IMR-90 (cell line): ENCODE measurements around the gene ENOX1. TPM values are rescaled to one million over a fixed set of nuclear protein-coding genes. Genes with fewer than 3 reads are reported as not detected.

Experiments used
- ATAC-seq: fragments of 200-7000 bp; cut with Tn5 transposase; 2 replicates; pipeline ENCODE4 v1.9.1; 2020; ENCODE audit warnings: low read depth, mild to moderate bottlenecking, moderate library complexity
- BruUV-seq: library from RNA; stranded (reverse); fragments of 400-500 nt; replicated peaks from 2 replicates; lab custom pipeline; 2021; lab: Mats Ljungman, UMichigan
- CTCF ChIA-PET: fragments of 300-600 bp; formaldehyde crosslinking; extraction: SDS; loops from one replicate; lab custom pipeline; 2021; ENCODE audit warnings: antibody characterized with exemption; lab: Yijun Ruan, JAX
- POLR2A ChIA-PET: fragments of 300-600 bp; sonication (Branson Sonifier 250); formaldehyde crosslinking; loops from one replicate; lab custom pipeline; 2022; ENCODE audit warnings: antibody characterized with exemption; ENCODE audit not compliant: unreplicated experiment; lab: Charles Lee
- DNase-seq: peaks from one replicate; pipeline ENCODE4 v3.0.0; 2013
- H2AFZ ChIP-seq: replicated peaks from 2 replicates; pipeline ENCODE3; 2013; ENCODE audit warnings: low read length, mild to moderate bottlenecking; ENCODE audit not compliant: poor library complexity
- H2AK5ac ChIP-seq: 2 replicates; pipeline ENCODE4 v1.6.1; 2013; ENCODE audit warnings: low read depth, low read length, inconsistent platforms
- H2AK9ac ChIP-seq: replicated peaks from 2 replicates; pipeline ENCODE3; 2013; ENCODE audit warnings: mild to moderate bottlenecking, low read depth, low read length, moderate library complexity; ENCODE audit not compliant: poor library complexity
- H2BK120ac ChIP-seq: 2 replicates; pipeline ENCODE4 v1.6.1; 2013; ENCODE audit warnings: low read depth, low read length, inconsistent platforms
- H2BK15ac ChIP-seq: 3 replicates; pipeline ENCODE4 v1.6.1; 2013; ENCODE audit warnings: low read depth, low read length, inconsistent platforms
- H2BK20ac ChIP-seq: 2 replicates; pipeline ENCODE4 v1.6.1; 2013; ENCODE audit warnings: low read depth, mild to moderate bottlenecking, inconsistent platforms, low read length, moderate library complexity
- H2BK5ac ChIP-seq: 2 replicates; pipeline ENCODE4 v1.6.1; 2013; ENCODE audit warnings: mild to moderate bottlenecking, low read depth, low read length, inconsistent platforms; ENCODE audit not compliant: poor library complexity, severe bottlenecking
- H3K14ac ChIP-seq: replicated peaks from 2 replicates; pipeline ENCODE4 v1.6.1; 2013; ENCODE audit warnings: low read depth, low read length, inconsistent platforms
- H3K18ac ChIP-seq: 2 replicates; pipeline ENCODE4 v1.6.1; 2013; ENCODE audit warnings: low read depth, low read length, control low read depth
- H3K23ac ChIP-seq: 2 replicates; pipeline ENCODE4 v1.6.1; 2013; ENCODE audit warnings: low read depth, low read length, inconsistent platforms
- H3K27ac ChIP-seq: 2 replicates; pipeline ENCODE4 v1.5.1; 2013; ENCODE audit warnings: mild to moderate bottlenecking, control low read depth, low read length; ENCODE audit not compliant: insufficient read depth
- H3K27me3 ChIP-seq: 2 replicates; pipeline ENCODE4 v1.6.1; 2013; ENCODE audit warnings: low read length; ENCODE audit not compliant: control insufficient read depth, insufficient read depth
- H3K36me3 ChIP-seq: 2 replicates; pipeline ENCODE4 v1.6.1; 2013; ENCODE audit warnings: low read length, mixed read lengths; ENCODE audit not compliant: control insufficient read depth, insufficient read depth
- H3K4ac ChIP-seq: 2 replicates; pipeline ENCODE4 v1.6.1; 2013; ENCODE audit warnings: low read depth, low read length, inconsistent platforms
- H3K4me1 ChIP-seq: 2 replicates; pipeline ENCODE4 v1.6.1; 2013; ENCODE audit warnings: low read length, mixed read lengths; ENCODE audit not compliant: control insufficient read depth, insufficient read depth
- H3K4me2 ChIP-seq: 2 replicates; pipeline ENCODE4 v1.6.1; 2013; ENCODE audit warnings: low read depth, mild to moderate bottlenecking, control low read depth, low read length, moderate library complexity
- H3K4me3 ChIP-seq: 2 replicates; pipeline ENCODE4 v1.5.1; 2013; ENCODE audit warnings: low read depth, mild to moderate bottlenecking, control low read depth, low read length, moderate library complexity; ENCODE audit not compliant: insufficient read depth
- H3K56ac ChIP-seq: 2 replicates; pipeline ENCODE4 v1.6.1; 2013; ENCODE audit warnings: low read length, inconsistent platforms; ENCODE audit not compliant: insufficient read depth; ENCODE audit errors: extremely low read depth
- H3K79me1 ChIP-seq, 2 experiments: 2 replicates each; pipeline ENCODE4 v1.6.1; 2013; ENCODE audit warnings: low read length in 2 of 2, inconsistent platforms in 1 of 2, low read depth in 1 of 2
- H3K9ac ChIP-seq: 2 replicates; pipeline ENCODE4 v1.6.1; 2013; ENCODE audit warnings: low read depth, low read length, control low read depth
- H3K9me1 ChIP-seq: 2 replicates; pipeline ENCODE4 v1.6.1; 2013; ENCODE audit warnings: low read length, inconsistent platforms; ENCODE audit not compliant: insufficient read depth
- H3K9me3 ChIP-seq: 2 replicates; pipeline ENCODE4 v1.6.1; 2013; ENCODE audit warnings: low read length; ENCODE audit not compliant: control insufficient read depth, insufficient read depth
- H4K20me1 ChIP-seq: 2 replicates; pipeline ENCODE4 v1.6.1; 2013; ENCODE audit warnings: low read length, inconsistent platforms; ENCODE audit not compliant: insufficient read depth
- H4K5ac ChIP-seq: 2 replicates; pipeline ENCODE4 v1.6.1; 2013; ENCODE audit warnings: mild to moderate bottlenecking, low read depth, low read length, control low read depth
- H4K8ac ChIP-seq, 2 experiments: 2 replicates each; pipeline ENCODE4 v1.6.1; 2013; ENCODE audit warnings: low read depth in 2 of 2, low read length in 2 of 2, control low read depth in 1 of 2, inconsistent platforms in 1 of 2
- H4K91ac ChIP-seq: 2 replicates; pipeline ENCODE4 v1.6.1; 2013; ENCODE audit warnings: low read depth, low read length, inconsistent platforms; ENCODE audit not compliant: insufficient read depth
- BHLHE40 ChIP-seq: fragments of 150-350 bp; IDR thresholded peaks from 2 replicates; pipeline ENCODE4 v1.6.1; 2016; ENCODE audit warnings: mild to moderate bottlenecking, low read depth, low read length
- CEBPB ChIP-seq: IDR thresholded peaks from 2 replicates; pipeline ENCODE4 v1.6.1; 2012; ENCODE audit warnings: low read depth, low read length, improper control_type of control experiment
- CHD1 ChIP-seq: IDR thresholded peaks from 2 replicates; pipeline ENCODE4 v1.6.1; 2012; ENCODE audit warnings: low read depth, low read length, improper control_type of control experiment
- CTCF ChIP-seq: conservative IDR thresholded peaks from 2 replicates; pipeline ENCODE4 v1.5.1; 2012; ENCODE audit warnings: mild to moderate bottlenecking, low read depth, low read length, improper control_type of control experiment
- ELK1 ChIP-seq: fragments of 150-350 bp; IDR thresholded peaks from 2 replicates; pipeline ENCODE4 v1.6.1; 2016; ENCODE audit warnings: low read depth, mild to moderate bottlenecking, low read length, moderate library complexity, borderline replicate concordance
- FOS ChIP-seq: fragments of 150-350 bp; IDR thresholded peaks from 2 replicates; pipeline ENCODE4 v1.6.1; 2016; ENCODE audit warnings: low read depth, low read length
- MAFK ChIP-seq: IDR thresholded peaks from 2 replicates; pipeline ENCODE4 v1.6.1; 2012; ENCODE audit warnings: low read depth, low read length, improper control_type of control experiment
- MAZ ChIP-seq: IDR thresholded peaks from 2 replicates; pipeline ENCODE4 v1.6.1; 2012; ENCODE audit warnings: low read depth, mild to moderate bottlenecking, low read length, improper control_type of control experiment, moderate library complexity, borderline replicate concordance
- MXI1 ChIP-seq: IDR thresholded peaks from 2 replicates; pipeline ENCODE4 v1.6.1; 2012; ENCODE audit warnings: low read depth, mild to moderate bottlenecking, low read length, moderate library complexity, borderline replicate concordance
- NFE2L2 ChIP-seq: fragments of 150-350 bp; IDR thresholded peaks from 2 replicates; pipeline ENCODE4 v1.6.1; 2016; ENCODE audit warnings: low read depth, mild to moderate bottlenecking, low read length
- POLR2A ChIP-seq: IDR thresholded peaks from 2 replicates; pipeline ENCODE4 v1.6.1; 2012; ENCODE audit warnings: mild to moderate bottlenecking, low read depth, low read length
- RAD21 ChIP-seq: IDR thresholded peaks from 2 replicates; pipeline ENCODE4 v1.6.1; 2012; ENCODE audit warnings: low read length, improper control_type of control experiment
- RCOR1 ChIP-seq: IDR thresholded peaks from 2 replicates; pipeline ENCODE4 v1.6.1; 2012; ENCODE audit warnings: mild to moderate bottlenecking, low read length, improper control_type of control experiment; ENCODE audit not compliant: insufficient replicate concordance
- RFX5 ChIP-seq: IDR thresholded peaks from 2 replicates; pipeline ENCODE4 v1.8.0; 2012; ENCODE audit warnings: low read depth, mild to moderate bottlenecking, low read length, moderate library complexity
- SMC3 ChIP-seq: fragments of 150-350 bp; IDR thresholded peaks from 2 replicates; pipeline ENCODE4 v1.6.1; 2016; ENCODE audit warnings: low read depth, mild to moderate bottlenecking, antibody characterized with exemption, low read length, moderate library complexity
- WGBS, 2 experiments: methylation state at CpG; one replicate each; pipeline versions ENCODE4 v1.1.5 to v1.1.7; 2013; ENCODE audit warnings: missing lambda C conversion rate in 2 of 2; ENCODE audit not compliant: insufficient read length in 1 of 2; ENCODE audit errors: extremely low coverage in 2 of 2; 5-methylcytosine and 5-hydroxymethylcytosine counted together
- dilution Hi-C: fragments of 300-500 bp; cut with HindIII; formaldehyde crosslinking; loops from one replicate; pipeline ENCODE4 v1.14.3; 2018; ENCODE audit warnings: low sequenced_read_pairs; ENCODE audit not compliant: unreplicated experiment
- in situ Hi-C: fragments of 300-500 bp; cut with MboI; formaldehyde crosslinking; loops from 3 replicates; pipeline ENCODE4 v1.14.3; 2019; ENCODE audit warnings: low sequenced_read_pairs, inconsistent platforms, mixed read lengths
- intact Hi-C: fragments of 100-400 bp; cut with micrococcal nuclease; formaldehyde crosslinking; loops from 2 replicates; pipeline ENCODE4 v1.10.0; 2022
- polyA plus RNA-seq, 3 experiments: library from polyadenylated mRNA; depleted of rRNA; stranded (reverse); fragments of >200 nt; gene quantifications; 2 replicates each; pipeline ENCODE4 v1.2.3, GENCODE V29; 2012; ENCODE audit warnings: low replicate concordance in 1 of 3
- total RNA-seq: library from RNA; depleted of rRNA; stranded (reverse); fragments of >200 nt; gene quantifications from 2 replicates; pipeline ENCODE4 v1.2.3, GENCODE V29; 2012
- TF ChIP-seq, protein P1 (sequence below): fragments of 150-350 bp; IDR thresholded peaks from 2 replicates; pipeline ENCODE4 v1.6.1; 2017; ENCODE audit warnings: mild to moderate bottlenecking, antibody characterized with exemption, low read length, low read depth

Gene ENOX1
- total and polyA plus RNA-seq, 2 of the 4 experiments (the other 2 are of a cell fraction): 0.99 to 1.3 TPM

DNA sequence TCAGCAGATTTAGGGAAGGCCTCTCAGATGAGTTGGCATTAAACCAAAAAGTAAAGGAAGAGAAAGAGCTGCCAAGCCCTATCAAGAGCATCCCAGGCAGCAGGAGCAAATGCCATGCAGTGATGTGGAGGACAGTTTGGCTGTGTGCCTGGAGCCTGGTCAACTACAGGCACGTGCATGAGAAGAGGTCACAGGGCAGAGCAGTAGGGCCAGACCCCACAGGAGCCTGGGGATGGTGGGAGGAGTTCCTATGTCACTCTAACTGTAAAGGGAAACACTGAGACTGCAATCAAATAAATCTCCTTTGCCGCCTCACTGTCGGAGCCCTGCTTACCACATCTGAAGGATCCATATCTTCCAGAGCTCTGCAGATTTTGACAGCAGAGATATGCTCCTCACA, 240.5 kb downstream of the ENOX1 start:
- H3K18ac ChIP-seq: no peak overlapping the region
- no peaks in the 10 kb centered on the region for H3K9me3 ChIP-seq
- no peaks in the 10 kb centered on the region for H3K79me1 ChIP-seq
- no peak overlapping the region for H2BK15ac ChIP-seq
- peaks cover 2% of the 10 kb centered on the region; the same call in 1 of the 2 replicates for H3K27me3 ChIP-seq
- POLR2A ChIA-PET: no interaction called here
- in situ Hi-C loops (no loop called here), intact Hi-C loops (no loop called here), dilution Hi-C loops (no loop called here)
- no peak overlapping the region for H3K4me3 ChIP-seq
- H3K36me3 ChIP-seq: no peaks in the 10 kb centered on the region
- no peak overlapping the region for H3K27ac ChIP-seq
- no peak overlapping the region for H3K14ac ChIP-seq
- H4K91ac ChIP-seq: no peak overlapping the region
- H3K9me1 ChIP-seq: no peaks in the 10 kb centered on the region
- H2BK120ac ChIP-seq: no peak overlapping the region
- no peak for TF ChIP-seq CTCF
- no peak for TF ChIP-seq MXI1
- TF ChIP-seq, protein P1, sequence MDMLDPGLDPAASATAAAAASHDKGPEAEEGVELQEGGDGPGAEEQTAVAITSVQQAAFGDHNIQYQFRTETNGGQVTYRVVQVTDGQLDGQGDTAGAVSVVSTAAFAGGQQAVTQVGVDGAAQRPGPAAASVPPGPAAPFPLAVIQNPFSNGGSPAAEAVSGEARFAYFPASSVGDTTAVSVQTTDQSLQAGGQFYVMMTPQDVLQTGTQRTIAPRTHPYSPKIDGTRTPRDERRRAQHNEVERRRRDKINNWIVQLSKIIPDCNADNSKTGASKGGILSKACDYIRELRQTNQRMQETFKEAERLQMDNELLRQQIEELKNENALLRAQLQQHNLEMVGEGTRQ: no peak
- TF ChIP-seq RAD21: no peak
- no peak for TF ChIP-seq ELK1
- TF ChIP-seq RCOR1: no peak
- no peak for TF ChIP-seq MAZ
- TF ChIP-seq MAFK: no peak
- TF ChIP-seq SMC3: no peak
- no peak for TF ChIP-seq FOS
- no peak for TF ChIP-seq CEBPB
- TF ChIP-seq CHD1: no peak
- no peak for TF ChIP-seq BHLHE40
- no peak for TF ChIP-seq RFX5
- no peak for TF ChIP-seq NFE2L2
- no peak for TF ChIP-seq POLR2A
- ATAC-seq (no peak), DNase-seq (no peak)
- no peak overlapping the region for H2AK9ac ChIP-seq
- no peak overlapping the region for H3K56ac ChIP-seq
- WGBS, 2 experiments: 65% methylated on average over 2 of the region's 3 CpGs; no CpG with 5 or more reads in 1 of the 2 experiments
- H4K20me1 ChIP-seq: no peaks in the 10 kb centered on the region
- no peak overlapping the region for H3K23ac ChIP-seq
- no peak overlapping the region for H4K8ac ChIP-seq
- CTCF ChIA-PET: no interaction called here
- no peak overlapping the region for H3K9ac ChIP-seq
- H3K4me1 ChIP-seq: peaks cover 2% of the 10 kb centered on the region; the same call in 1 of the 2 replicates
- H3K4ac ChIP-seq: no peak overlapping the region
- BruUV-seq: no TSS peak
- no peak overlapping the region for H2AK5ac ChIP-seq
- H2AFZ ChIP-seq: no peak overlapping the region
- no peak overlapping the region for H4K5ac ChIP-seq
- no peak overlapping the region for H2BK5ac ChIP-seq
- no peak overlapping the region for H2BK20ac ChIP-seq
- no peak overlapping the region for H3K4me2 ChIP-seq
